GM18505 (cell line): Measurements from ENCODE around the gene EXTL1.

Experiments
- ATAC-seq: cut with Tn5 transposase; IDR thresholded peaks from one replicate; pipeline ENCODE4 v1.9.1; 2021; ENCODE audit not compliant: unreplicated experiment
- POLR2A ChIP-seq: IDR thresholded peaks from 4 replicates; pipeline ENCODE4 v1.6.1; 2011; ENCODE audit warnings: borderline replicate concordance; ENCODE audit not compliant: insufficient read depth, insufficient read length; ENCODE audit errors: extremely low read depth

The EXTL1 gene

GRCh38 chr1:26046246-26047095 lies 24.9 kb downstream of the EXTL1 start:
- TF ChIP-seq POLR2A: no peak
- ATAC-seq: no peak

- ATAC-seq: no peak
- TF ChIP-seq POLR2A: no peak
Observed at GRCh38 chr1:26047278-26047874, 25.8 kb downstream of the EXTL1 start.

- ATAC-seq: no peak
- TF ChIP-seq POLR2A: no peak
Observed at GRCh38 chr1:26049531-26050247, 28.1 kb downstream of the EXTL1 start.

- ATAC-seq: no peak
- no peak for TF ChIP-seq POLR2A
Observed at GRCh38 chr1:26050248-26050640, 28.7 kb downstream of the EXTL1 start.

GRCh38 chr1:26053718-26054560 lies 32.4 kb downstream of the EXTL1 start:
- ATAC-seq: no peak
- no peak for TF ChIP-seq POLR2A

GRCh38 chr1:26055041-26055440 lies 33.5 kb downstream of the EXTL1 start:
- ATAC-seq: no peak
- TF ChIP-seq POLR2A: no peak

- ATAC-seq: no peak
- TF ChIP-seq POLR2A: no peak
Observed at GRCh38 chr1:26057189-26057588, 35.6 kb downstream of the EXTL1 start.

- ATAC-seq: no peak
- TF ChIP-seq POLR2A: no peak
Observed at GRCh38 chr1:26058052-26058595, 36.5 kb downstream of the EXTL1 start.

GRCh38 chr1:26059906-26060305 lies 38.3 kb downstream of the EXTL1 start:
- TF ChIP-seq POLR2A: no peak
- ATAC-seq: no peak

GRCh38 chr1:26060832-26061574 lies 39.4 kb downstream of the EXTL1 start:
- no peak for TF ChIP-seq POLR2A
- no peak for ATAC-seq

- no peak for ATAC-seq
- no peak for TF ChIP-seq POLR2A
Observed at GRCh38 chr1:26064553-26064952, 43.0 kb downstream of the EXTL1 start.

GRCh38 chr1:26066160-26066559 lies 44.6 kb downstream of the EXTL1 start:
- no peak for TF ChIP-seq POLR2A
- no peak for ATAC-seq
